Fibroblast of gingiva (primary cell): Measurements from ENCODE around the gene CLCNKB.

Experiments
- DNase-seq: peaks from one replicate; pipeline ENCODE4 v3.0.0-alpha.2; 2011; ENCODE audit warnings: low read depth

Gene CLCNKB

DNA sequence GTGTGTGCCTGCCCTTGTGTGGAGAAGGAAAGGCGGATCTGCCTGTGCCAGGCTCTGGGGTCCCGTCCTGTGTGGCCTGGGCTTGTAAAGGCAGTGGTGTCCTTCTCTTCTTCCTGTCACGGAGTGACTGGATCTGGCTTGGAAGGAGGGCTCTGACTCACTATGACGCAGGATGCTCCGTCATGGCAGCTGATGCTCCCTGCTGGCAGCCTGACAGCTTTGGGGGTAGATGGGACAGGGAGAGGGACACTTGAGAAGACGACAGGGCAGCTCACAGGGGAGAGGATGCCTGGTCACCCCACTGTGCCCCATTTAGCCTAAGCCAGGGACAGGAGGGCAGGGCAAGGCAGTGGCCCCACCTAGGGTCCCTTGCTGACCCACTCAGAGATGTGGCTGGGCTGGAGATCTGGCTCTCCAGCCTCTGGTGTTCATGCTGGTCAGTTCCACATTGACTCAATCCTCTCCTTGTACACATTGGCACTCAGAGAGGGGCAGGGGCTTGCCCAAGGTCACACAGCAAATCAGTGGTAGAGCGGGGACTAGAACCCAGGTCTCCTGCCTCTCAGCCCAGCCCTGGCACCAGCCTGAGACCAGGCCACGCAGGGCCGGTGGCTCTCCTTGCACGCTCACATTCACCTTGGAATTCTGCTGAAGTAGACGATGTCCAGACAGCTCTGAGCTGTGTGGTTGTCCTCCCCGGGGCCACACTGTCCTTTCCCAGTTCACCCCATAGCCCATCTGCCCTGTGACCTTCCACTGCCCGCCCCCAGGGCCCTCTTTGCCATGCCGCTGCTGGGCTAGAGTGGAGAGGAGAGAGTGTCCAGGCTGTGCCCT lies 32.7 kb downstream of the CLCNKB start:
- peak; percentile 91 for DNase-seq

DNA sequence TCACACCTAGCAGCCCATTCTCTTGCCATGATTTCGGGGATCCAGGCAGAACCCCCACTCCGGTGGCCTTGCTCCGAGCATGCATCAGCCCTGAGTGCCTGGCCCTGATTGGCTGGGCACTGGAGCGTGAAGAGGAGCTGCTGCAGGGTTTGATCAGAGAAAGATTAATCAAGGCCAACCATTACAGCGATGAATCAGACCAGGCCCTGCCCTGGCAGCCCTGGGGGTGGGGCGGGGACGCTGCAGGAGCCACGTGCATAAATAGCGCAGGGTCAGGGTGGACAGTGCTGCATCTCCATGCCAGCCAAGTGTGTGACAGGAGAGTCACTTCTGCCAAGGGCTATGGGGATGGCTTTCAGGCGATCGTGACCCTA lies 33.3 kb downstream of the CLCNKB start:
- peak; percentile 60 for DNase-seq

DNA sequence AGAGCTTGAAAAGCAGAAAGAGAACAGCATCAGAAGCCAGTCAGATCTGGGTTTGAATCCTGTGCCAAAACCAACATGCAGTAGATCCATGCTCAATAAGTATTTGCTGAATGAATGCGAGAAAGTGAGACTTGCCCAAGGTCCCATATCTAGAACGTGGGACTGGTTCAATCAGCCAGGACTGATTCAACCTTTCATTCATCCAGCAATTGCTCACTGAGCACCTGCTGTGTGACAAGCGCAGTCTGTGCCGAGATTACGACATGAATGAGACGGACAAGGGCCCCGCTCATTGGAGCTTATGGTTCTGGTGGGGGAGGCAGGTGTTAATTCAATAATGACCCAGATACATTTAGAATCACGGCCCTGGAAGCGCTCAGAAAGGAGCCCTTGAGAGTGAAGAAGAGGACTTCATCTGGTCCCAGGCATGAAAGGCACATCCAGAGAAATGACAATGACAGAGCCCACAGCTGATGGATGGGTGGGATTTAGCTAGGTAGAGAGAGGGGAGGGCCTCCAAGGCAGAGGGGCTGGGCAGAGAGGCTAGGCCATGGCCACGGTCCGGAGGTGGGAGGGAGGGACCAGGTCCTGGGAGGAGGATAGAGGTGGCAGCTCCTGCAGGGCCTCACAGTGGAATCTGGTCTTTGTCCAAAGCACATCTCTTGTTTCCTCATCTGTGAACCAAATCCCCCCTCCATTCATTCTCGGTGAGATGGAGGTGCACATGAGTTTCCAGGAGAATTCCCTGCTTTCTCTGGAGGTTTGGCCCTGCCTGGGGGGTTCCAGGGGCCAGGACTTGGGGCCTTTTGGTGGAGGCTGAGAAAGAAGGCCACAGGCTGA lies 34.0 kb downstream of the CLCNKB start:
- DNase-seq, result no peak

DNA sequence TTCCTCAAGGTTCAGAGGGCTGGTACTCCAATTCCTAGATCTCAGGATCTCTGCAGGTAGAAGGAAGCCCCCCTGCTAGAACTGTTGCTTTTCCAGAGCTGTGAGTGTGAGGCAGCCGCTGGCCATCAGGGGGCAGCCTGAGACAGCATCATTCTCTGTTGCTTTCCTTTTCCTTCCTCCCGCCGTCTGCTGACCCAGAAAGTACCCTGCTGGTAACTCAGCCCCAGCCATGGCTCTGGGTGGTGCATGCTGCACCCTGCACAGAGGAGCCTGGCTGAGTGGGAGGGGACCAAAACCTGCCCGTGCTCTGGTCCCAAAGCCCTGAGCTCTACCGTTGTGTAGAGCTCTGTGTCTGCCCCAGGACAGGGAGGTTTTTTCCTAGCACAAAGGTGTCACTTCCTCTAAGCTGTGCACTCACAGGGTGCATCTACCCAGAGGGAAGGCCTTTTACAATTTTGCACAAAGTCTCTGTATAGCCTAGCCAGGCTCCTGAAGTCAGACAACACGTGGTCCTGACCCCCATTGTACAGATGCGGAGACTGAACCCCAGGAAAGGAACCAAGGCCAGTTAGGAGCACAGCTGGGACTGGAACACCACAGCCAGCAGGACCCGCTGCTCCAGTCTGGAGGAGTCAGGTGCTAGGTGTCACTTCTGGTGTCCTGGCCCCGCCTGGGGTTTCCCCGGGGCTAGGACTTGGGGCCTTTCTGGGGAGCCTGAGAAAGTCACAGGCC lies 35.5 kb downstream of the CLCNKB start:
- DNase-seq, result peak; percentile 52

DNA sequence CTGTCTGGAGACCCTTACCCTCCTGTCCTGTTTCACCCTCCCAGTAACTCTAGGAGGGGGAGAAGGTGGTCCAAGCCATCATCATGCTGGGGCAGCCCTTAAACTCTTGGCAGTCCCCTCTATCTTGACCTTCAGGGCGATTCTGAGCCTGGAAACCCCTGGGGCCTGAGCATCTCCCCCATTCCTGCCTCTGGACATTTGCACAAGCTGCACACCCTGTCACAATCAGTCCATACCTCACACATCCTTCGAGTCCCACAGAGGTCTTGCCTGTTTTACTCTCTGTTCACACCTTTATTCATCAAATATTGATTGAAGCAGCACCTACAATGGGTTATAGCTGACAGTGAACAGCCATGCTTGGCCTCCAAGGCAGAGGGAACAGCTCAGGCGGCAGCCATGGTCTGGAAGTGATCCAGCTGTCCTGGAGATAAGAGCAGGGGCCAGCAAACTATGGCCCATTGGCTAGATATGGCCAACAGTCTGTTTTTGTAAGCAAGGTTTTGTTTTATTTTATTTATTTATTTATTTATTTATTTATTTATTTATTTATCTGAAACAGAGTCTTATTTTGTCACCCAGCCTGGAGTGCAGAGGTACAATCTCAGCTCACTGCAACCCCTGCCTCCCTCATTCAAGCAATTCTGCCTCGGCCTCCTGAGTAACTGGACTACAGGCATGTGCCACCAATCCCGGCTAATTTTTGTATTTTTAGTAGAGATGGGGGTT lies 37.0 kb downstream of the CLCNKB start:
- DNase-seq, result no peak

DNA sequence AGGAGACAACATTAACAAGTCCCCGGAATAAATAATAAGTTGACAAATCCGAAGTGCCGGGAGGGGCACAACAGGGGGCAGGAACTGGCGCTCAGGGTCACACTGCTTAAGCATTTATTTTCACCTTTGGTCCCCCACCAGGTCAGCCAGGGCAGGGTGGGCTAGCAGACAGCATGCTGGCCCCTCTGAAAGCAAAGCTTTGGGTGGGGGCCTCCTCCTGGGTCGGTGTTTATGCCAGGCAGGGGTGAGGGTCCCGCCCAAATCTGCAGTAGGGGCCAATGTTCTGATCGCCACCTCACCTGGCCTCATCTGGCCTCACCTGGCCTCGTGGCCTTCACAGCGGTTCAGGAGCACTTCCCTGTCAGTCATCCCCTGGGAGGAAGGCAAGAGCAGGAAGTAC lies 38.1 kb downstream of the CLCNKB start:
- no peak for DNase-seq

DNA sequence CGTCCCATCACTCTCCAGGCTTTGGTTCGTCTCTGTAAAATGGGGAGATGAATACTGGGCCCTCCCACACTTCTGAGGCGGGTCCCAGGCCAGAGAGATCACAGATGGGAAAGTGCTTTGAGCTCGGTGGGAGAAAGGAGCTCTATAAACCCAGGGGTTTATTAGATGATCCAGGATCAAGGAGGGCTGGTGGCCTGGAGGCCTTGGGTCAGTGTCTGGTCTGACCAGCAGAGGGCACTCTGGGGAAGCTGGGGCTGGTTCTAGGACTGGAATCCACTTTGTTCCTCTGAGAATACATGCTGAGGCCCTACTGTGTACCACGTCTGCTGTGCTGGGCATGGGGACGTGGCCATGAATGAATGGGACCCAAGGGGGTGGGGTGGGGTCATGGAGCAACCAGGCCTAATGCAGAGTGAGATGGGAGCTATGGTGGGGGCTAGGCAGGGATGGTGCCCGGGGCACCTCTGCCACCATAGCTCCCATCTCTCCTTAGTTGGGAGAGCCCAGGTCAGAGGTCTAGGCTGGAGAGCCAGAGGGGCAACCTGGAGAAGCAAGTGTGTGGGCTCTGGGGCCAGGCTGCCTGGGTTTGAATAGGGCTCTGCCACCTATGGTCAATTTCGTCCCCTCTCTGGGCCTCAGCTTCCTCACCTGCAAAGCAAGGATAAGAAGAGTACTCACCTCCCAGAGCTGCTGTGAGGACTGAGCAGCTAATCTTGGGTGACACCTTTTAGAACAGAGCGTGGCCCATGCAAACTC lies 38.9 kb downstream of the CLCNKB start:
- peak; percentile 29 for DNase-seq

DNA sequence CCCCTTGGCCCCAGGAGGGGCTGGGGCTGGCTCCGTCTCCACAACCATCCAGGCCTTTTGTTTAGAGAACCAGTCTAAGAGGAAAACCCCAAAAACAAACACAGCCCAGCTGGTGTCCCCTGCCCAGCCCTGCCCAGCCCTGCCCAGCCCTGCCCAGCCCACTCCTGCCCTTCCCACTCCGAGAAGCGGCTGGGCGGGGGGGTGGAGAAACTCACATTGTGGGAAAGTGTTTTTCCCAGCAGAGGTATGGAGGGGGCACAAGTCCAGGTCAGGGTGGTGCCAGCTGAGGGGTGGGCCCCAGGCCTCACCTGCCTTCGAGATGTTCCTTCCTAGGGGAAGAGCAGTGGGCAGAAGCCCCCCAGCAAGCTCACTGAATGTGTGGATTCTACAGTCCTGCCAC lies 39.9 kb downstream of the CLCNKB start:
- DNase-seq, result no peak

DNA sequence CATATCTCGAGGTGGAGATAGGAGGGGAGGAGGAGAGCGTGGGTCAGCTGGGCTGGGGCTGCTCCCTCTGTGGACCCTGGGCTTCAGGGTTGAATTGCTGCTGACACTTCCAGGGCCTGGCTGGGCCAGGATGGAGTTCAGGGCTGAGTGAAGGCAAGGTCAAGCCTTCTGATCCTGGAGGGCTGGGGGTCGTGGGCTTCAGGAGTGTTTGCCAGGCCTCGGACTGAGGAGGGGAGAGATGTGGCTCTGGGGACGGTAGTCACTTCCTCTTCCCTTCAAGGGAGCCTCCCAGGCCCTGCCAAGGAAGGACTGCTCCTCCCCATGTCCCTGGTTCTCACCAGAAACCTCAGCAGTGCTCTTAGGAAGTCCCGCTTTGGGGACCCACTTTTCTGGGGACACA lies 41.9 kb downstream of the CLCNKB start:
- no peak for DNase-seq

DNA sequence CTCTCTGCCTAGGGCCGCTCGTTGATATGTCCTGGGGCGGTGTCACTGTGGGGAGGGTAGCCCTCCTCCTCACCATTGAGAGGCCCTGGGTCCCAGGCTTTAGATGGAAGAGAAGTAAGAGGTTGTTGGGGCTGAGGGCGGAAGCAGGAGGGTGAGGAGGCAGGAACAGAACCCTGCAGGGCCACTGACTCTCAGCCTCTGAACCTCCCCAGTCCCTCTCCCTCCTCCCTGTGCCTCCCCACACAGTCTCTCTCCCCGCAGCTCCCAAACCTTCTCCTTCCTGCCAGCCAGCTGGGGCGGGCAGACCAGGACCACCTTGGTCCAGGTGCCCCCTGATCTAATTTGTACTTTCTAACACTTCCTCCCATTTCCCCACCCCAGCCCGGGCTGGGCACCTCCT lies 44.2 kb downstream of the CLCNKB start:
- DNase-seq, result no peak

DNA sequence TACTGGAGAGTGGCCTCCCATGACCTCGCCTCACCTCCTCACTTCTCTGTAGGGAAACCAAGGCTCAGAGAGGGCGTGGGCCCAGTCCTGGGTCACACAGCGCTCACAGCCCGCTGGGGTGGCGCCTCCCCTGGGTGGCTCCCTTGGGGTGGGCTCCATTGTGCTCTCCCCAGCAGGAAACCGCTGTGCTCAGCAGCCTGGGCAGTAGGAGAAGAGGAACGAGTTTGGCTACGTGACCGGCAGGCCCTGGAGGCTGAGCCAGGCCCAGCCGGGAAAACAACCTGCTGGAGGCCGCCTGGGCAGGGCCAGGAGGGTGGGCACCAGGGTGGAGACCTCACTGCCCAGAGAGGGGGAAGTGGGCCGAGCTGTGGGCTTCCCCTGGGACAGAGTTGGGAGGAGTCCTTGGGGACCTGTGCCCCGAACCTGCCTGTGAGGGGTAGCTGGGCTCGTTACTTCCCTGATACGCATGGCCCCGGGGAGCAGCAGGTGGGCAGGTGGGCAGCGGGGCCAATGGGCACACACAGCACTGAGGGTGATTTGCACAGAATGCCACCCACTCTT lies 44.8 kb downstream of the CLCNKB start:
- no peak for DNase-seq

DNA sequence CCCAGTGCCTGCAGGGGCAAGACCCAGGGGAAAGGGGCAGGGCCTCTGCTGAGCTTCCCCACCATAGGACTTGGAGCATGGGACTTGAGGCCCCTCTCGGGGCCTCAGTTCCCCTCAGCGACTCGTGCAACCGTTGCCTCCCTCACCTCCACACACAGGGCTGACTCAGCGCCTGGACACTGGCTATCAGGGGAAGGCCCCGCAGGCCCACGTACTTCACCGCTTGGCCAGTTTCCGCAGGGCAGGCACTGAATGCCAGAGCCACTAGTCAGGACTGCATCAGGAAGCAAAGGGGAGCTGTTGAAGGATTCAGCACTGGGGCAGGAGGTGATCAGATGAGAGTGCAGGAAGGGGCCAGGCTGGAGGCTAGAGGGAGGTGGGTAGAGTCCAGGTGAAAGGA lies 45.4 kb downstream of the CLCNKB start:
- no peak for DNase-seq

DNA sequence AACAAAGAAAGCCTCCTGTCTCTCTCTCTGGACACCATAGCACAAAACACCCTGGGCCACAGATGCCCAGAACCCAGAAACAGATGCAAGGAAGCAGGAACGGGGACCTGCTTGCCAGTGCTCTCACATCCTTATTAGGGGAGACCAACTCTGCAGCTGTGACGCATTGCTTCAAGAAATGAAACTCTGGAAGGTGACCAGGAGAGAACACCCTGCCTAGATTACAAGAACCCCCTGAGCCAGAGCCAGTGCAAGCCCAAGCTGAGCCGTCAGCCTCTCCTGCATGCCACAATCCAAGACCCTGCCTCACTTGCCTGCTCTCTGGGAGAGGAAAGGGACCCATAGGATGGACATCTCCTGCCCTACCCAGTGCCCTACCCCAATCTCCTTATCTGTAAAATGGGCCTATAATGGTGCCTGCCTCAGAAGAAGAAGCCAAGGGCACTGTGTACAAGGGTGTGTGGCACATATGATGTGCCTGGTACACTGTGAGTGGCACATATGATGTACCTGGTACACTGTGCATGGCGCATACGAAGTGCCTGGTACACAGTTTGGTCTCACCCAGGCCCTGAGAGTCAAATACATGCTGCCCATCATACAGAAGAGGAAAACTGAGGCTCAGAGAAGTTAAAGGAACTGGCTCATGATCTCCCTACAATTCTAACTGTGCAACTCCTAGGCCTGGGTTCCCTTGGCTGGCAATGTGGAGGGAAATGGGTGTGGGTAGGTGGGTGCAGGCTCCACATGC lies 46.7 kb downstream of the CLCNKB start:
- no peak for DNase-seq

DNA sequence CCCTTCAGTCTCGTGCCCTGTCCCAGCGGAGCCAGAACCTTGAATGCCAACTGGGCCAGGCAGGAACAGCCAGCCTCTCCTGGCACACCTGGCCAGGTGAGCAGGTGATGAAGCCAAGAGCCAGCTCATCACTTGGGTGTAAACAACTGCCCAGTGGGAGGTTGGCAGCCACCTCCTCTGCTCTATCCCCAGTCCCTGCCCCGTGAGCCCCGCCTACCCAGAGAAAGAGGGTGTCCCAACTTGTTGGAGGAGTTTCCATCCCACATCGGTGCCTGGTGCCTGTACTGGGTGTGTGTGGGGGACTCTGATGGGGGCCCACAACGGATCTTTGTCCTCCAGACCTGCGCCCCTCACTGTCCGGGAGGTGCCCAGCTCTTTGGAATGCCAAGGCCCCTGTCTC lies 47.7 kb downstream of the CLCNKB start:
- no peak for DNase-seq

DNA sequence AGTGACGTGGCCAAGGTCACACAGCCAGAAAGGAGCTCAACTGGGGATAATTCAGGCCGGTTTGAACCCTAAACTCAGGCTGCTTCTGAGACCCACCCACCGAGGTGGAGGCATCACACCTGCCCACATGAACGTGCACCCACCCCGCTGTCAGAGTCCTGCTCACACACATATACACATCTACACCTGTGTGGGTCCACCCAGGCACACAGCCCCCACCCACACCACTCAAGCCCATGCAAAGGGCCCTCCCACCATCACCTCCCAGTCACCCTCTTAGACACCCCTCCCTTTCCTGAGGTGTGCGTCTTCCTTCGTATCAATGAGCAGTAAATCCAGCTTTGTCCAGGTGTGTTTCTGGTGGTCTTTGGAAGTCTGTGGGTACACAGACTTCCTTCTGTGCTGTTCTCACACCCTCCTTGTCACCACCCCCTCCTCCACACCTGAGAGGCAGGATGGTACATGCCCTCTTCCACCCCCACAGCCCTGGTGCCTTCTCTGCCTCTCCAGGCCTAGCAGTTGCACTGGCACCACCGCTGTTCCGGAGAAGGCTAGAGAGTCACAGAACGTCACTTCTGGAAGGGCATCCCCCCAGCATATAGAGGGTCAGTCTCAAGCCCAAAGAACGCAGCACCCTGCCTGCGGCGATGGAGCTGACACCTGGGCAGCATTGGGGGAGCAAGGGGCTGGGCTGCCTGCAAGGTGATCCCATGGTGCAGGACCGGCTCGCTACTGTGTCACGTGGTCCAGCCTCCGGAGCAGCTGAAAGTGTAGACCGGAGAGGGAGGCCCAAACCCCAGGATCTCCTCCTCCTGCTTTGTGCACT lies 48.7 kb downstream of the CLCNKB start:
- no peak for DNase-seq

DNA sequence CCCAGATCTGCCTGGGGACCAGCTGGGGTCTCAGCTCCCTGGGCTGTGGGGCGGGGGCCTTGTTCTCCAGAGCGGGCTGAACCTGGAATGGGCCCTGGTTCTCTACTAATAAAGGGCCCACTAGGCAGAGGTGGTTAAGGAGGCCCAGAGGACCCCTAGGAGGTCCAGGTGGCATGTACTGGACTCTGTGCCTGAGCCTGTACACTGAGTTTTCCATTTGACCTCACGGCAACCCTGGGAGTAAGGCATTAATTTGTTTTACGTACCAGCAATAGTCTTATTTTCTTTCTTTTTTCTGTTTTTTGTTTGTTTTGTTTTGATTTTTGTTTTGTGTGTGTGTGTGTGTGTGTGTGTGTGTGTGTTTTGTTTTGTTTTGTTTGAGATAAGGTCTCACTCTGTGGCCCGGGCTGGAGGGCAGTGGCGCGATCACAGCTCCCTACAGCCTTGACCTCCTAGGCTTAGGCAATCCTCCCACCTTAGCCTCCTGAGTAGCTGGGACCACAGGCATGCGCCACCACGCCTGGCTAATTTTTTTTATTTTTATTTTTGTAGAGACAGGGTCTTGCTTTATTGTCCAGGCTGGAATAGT lies 49.4 kb downstream of the CLCNKB start:
- DNase-seq, result no peak

DNA sequence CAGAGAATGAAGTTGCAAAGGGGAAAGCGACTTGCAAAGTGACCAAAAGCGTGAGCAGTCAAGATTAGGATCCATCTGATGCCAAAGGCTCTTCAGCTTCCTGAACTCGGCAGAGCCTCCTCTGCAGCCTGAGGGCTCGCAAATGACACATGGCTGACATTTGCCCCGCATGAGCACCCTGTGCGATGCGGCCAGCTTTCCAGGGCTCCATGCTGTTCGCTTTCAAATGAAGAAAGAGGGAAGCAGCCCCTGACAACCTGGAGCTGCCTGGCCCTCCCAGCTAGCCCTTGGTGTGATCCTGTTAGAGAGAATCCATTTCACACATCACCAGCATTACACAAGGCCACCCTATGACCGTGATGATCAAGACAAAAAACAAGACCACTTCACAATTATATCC lies 50.0 kb downstream of the CLCNKB start:
- no peak for DNase-seq

DNA sequence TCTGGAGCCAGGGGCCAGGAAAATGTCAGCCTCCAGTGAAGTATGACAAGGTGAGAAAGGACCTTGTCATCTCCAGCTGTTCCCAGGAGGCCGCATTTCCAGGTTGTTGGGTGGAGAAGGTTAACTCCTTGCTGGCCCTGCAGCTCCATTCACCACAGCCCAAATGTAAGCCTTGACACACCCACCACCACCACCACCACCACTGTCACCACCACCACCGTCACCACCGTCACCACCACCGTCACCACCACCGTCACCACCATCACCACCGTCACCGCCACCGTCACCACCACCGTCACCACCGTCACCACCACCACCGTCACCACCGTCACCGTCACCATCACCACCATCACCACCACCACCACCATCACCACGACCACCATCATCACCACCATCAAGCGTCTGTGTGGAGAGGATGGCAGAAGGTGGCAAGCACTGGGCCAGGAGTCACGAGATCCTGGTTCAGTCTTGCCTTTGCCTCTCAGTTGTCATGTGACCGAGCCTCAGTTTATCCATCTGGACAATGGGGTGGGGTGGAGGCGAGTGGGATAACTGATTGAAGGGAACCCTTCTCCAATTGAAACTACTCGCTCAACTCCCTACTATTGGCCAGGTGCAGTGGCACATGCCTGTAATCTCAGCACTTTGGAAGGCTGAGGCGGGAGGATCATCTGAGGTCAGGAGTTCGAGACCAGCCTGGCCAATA lies 51.0 kb downstream of the CLCNKB start:
- DNase-seq, result no peak
